Immature natural killer cell (primary cell): Measurements from ENCODE around the gene ZDHHC14. TPM values are rescaled to one million over a fixed set of nuclear protein-coding genes. Genes with fewer than 3 reads are reported as not detected.
"Not testable (repeated sequence)": the region's sequence is repeated elsewhere in the genome, so short reads cannot be mapped to it uniquely, and the experiment has no call there.

Experiments used
- DNase-seq, 3 donors: peaks; one replicate each; pipeline ENCODE4 v3.0.0; 2022; ENCODE audit warnings: mixed read lengths in 1 of 3
- H3K27ac Mint-ChIP-seq, 6 donors: one replicate each; pipeline ENCODE4 v1.8.0; 2020; ENCODE audit warnings: mixed read lengths in 6 of 6, mild to moderate bottlenecking in 5 of 6, inconsistent platforms in 4 of 6, moderate library complexity in 3 of 6
- H3K27me3 Mint-ChIP-seq, 3 donors: one replicate each; pipeline ENCODE4 v1.8.0; 2020 to 2021; ENCODE audit warnings: low read depth in 3 of 3, mild to moderate bottlenecking in 3 of 3, mixed read lengths in 3 of 3, moderate library complexity in 3 of 3, inconsistent platforms in 1 of 3
- H3K36me3 Mint-ChIP-seq, 3 donors: one replicate each; pipeline ENCODE4 v1.8.0; 2020; ENCODE audit warnings: mixed read lengths in 3 of 3, inconsistent platforms in 2 of 3, mild to moderate bottlenecking in 2 of 3
- H3K4me1 Mint-ChIP-seq, 2 donors: one replicate each; pipeline ENCODE4 v1.8.0; 2020; ENCODE audit warnings: inconsistent platforms in 2 of 2, mild to moderate bottlenecking in 2 of 2, mixed read lengths in 2 of 2, moderate library complexity in 1 of 2
- H3K4me3 Mint-ChIP-seq, 5 donors: one replicate each; pipeline ENCODE4 v1.8.0; 2020; ENCODE audit warnings: mild to moderate bottlenecking in 5 of 5, mixed read lengths in 5 of 5, inconsistent platforms in 3 of 5, moderate library complexity in 3 of 5
- H3K9me3 Mint-ChIP-seq, 6 donors: one replicate each; pipeline ENCODE4 v1.8.0; 2020; ENCODE audit warnings: mild to moderate bottlenecking in 6 of 6, mixed read lengths in 6 of 6, inconsistent platforms in 4 of 6, moderate library complexity in 3 of 6
- polyA plus RNA-seq, 3 donors: library from polyadenylated mRNA; unstranded; fragments of 300-500 nt; fragmentation: Illumina TruSeq; gene quantifications; one replicate each; pipeline ENCODE4 v1.2.3, GENCODE V29; 2021

Gene ZDHHC14
- polyA plus RNA-seq, 3 donors from 2014 or later, result 3.1 to 4.2 (median 3.4) TPM

- Mint-ChIP-seq H3K4me3 (no peak overlapping the region), H3K27ac (no peak overlapping the region), H3K36me3 (no peaks in the 10 kb centered on the region), H3K27me3 (peaks cover 1 to 3% (median 2%) of the 10 kb centered on the region in 3 donors), H3K4me1 (no peaks in the 10 kb centered on the region), H3K9me3 (no peaks in the 10 kb centered on the region)
- DNase-seq, result no peak
These were observed 303.8 kb downstream of the ZDHHC14 start for GRCh38 chr6:157684620-157685299.

- H3K9me3 Mint-ChIP-seq, result no peaks in the 10 kb centered on the region
- peaks cover 1 to 8% (median 2%) of the 10 kb centered on the region in 3 donors for H3K27me3 Mint-ChIP-seq
- DNase-seq, result no peak
- no peaks in the 10 kb centered on the region for H3K4me1 Mint-ChIP-seq
- H3K36me3 Mint-ChIP-seq, result no peaks in the 10 kb centered on the region
- H3K4me3 Mint-ChIP-seq, result no peak overlapping the region
- no peak overlapping the region for H3K27ac Mint-ChIP-seq
These were observed 304.7 kb downstream of the ZDHHC14 start for GRCh38 chr6:157685596-157686280.

DNA sequence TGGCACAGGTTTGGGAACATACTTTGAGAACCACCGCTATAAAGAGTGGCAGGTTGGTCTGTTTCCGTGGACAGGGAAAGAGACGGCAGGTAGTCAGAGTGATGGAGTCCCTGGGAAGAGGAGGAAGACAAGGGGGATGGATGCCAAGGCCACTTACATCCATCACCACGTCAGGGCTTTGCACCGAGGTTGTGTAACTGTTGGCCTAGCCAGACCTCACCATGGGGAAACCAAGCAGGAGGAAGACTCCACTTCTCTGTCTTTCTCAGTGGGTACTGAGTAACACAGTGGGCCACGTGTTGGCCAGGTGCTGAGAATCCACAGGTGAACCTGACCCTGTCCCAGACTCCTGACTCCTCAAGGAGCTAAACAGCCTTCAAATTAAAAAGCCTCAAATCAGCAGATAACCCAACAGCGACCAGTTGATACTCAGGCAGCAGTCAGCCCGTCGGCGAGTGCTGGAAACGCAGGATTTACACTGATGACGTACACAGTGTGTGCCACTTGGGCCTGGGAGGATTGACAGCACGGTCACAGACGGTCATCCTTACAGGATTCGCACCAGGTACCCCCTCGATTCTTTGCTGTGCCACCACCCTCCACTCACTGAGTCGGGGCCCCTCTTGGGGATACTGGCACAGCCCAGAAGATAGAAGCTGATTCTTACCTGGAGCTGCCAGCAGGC lies 307.4 kb downstream of the ZDHHC14 start:
- no peaks in the 10 kb centered on the region for H3K36me3 Mint-ChIP-seq
- no peaks in the 10 kb centered on the region for H3K4me1 Mint-ChIP-seq
- no peak overlapping the region for H3K4me3 Mint-ChIP-seq

DNA sequence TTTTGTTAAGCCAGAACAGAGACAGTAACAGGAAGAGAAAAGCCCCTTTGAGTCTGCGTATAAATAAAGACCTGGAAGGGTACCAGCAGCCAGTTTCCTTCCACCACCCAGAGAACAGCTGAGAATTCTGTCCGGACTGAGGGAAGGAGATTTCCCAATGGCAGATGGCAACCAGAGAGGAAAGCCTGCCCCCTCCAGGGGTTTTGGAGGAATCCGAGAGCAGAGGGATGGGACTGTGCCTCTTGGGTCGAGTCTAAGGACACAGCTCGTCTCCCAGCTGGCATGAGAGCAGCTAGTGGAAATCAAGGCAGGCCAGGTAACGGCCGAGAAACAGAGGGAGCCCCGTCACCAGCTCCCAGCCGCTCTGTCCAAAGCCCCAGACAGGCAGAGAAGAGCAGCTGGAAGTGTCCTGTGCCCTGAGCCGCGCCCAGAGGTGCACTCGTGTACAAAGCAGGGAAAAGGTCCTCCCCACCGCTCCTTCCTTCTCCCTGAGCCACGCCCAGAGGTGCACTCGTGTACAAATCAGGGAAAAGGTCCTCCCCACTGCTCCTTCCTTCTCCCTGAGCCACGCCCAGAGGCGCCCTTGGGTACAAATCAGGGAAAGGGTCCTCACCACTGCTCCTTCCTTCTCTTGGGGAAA lies 308.1 kb downstream of the ZDHHC14 start:
- no peak overlapping the region for H3K27ac Mint-ChIP-seq
- H3K4me1 Mint-ChIP-seq, result no peaks in the 10 kb centered on the region
- H3K27me3 Mint-ChIP-seq, result peaks cover 1 to 12% (median 3%) of the 10 kb centered on the region in 3 donors
- H3K9me3 Mint-ChIP-seq, result no peaks in the 10 kb centered on the region
- DNase-seq, result no peak
- H3K36me3 Mint-ChIP-seq, result no peaks in the 10 kb centered on the region
- H3K4me3 Mint-ChIP-seq, result no peak overlapping the region

More for the DNA sequence above, 307.4 kb downstream of the ZDHHC14 start:
- H3K27ac Mint-ChIP-seq, result no peak overlapping the region
- DNase-seq, result no peak
- H3K9me3 Mint-ChIP-seq, result no peaks in the 10 kb centered on the region
- H3K27me3 Mint-ChIP-seq, result peaks cover 1 to 10% (median 3%) of the 10 kb centered on the region in 3 donors

DNA sequence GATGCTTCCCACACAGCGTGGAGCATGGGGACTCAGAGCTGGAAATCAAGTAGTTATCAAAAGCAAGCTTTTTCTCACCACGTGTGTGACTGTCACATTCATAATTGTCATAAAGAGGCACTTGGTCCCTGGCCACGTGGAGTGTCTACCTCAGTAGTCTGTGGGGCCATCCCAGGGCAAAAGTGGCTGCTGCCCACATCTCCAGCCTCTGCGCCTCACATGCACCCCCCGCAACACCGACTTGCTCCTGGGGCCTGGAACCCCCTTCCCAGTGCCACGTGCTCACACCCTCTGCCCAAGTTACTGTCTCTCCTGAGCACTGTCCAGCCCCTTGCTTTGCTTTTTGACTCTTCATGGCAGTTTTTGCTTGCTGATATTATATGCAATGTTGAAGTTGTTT lies 308.9 kb downstream of the ZDHHC14 start:
- H3K36me3 Mint-ChIP-seq, result no peaks in the 10 kb centered on the region
- H3K4me3 Mint-ChIP-seq, result no peak overlapping the region
- no peaks in the 10 kb centered on the region for H3K4me1 Mint-ChIP-seq
- H3K9me3 Mint-ChIP-seq, result no peaks in the 10 kb centered on the region
- H3K27me3 Mint-ChIP-seq, result peaks cover 1 to 14% (median 3%) of the 10 kb centered on the region in 3 donors
- DNase-seq, result no peak
- H3K27ac Mint-ChIP-seq, result no peak overlapping the region

- H3K4me1 Mint-ChIP-seq, result no peaks in the 10 kb centered on the region
- peaks cover 0 to 13% (median 5%) of the 10 kb centered on the region in 3 donors for H3K27me3 Mint-ChIP-seq
- H3K27ac Mint-ChIP-seq, result no peak overlapping the region
- no peaks in the 10 kb centered on the region for H3K36me3 Mint-ChIP-seq
- H3K9me3 Mint-ChIP-seq, result no peaks in the 10 kb centered on the region
- no peak for DNase-seq
- H3K4me3 Mint-ChIP-seq, result no peak overlapping the region
These were observed 309.6 kb downstream of the ZDHHC14 start for GRCh38 chr6:157690441-157691210.

DNA sequence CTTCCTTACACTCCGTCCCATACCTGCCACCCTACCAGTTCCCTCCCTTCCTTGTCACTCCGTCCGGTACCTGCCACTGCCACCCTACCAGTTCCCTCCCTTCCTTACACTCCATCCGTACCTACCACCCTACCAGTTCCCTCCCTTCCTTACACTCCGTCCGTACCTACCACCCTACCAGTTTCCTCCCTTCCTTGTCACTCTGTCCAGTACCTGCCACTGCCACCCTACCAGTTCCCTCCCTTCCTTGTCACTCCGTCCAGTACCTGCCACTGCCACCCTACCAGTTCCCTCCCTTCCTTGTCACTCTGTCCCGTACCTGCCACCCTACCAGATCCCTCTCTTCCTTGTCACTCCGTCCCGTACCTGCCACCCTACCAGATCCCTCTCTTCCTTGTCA lies 310.6 kb downstream of the ZDHHC14 start:
- not testable (repeated sequence) for H3K36me3 Mint-ChIP-seq, H3K27ac Mint-ChIP-seq, H3K4me3 Mint-ChIP-seq, DNase-seq, H3K4me1 Mint-ChIP-seq, H3K9me3 Mint-ChIP-seq
- H3K27me3 Mint-ChIP-seq, result peaks cover 0 to 12% (median 5%) of the 10 kb centered on the region in 3 donors

GRCh38 chr6:157693867-157694266 lies 312.9 kb downstream of the ZDHHC14 start:
- no peak overlapping the region for H3K27ac Mint-ChIP-seq
- no peaks in the 10 kb centered on the region for H3K9me3 Mint-ChIP-seq
- no peak overlapping the region for H3K4me3 Mint-ChIP-seq
- no peaks in the 10 kb centered on the region for H3K4me1 Mint-ChIP-seq
- DNase-seq, result no peak
- no peaks in the 10 kb centered on the region for H3K36me3 Mint-ChIP-seq
- peaks cover 0 to 17% (median 3%) of the 10 kb centered on the region in 3 donors for H3K27me3 Mint-ChIP-seq

DNA sequence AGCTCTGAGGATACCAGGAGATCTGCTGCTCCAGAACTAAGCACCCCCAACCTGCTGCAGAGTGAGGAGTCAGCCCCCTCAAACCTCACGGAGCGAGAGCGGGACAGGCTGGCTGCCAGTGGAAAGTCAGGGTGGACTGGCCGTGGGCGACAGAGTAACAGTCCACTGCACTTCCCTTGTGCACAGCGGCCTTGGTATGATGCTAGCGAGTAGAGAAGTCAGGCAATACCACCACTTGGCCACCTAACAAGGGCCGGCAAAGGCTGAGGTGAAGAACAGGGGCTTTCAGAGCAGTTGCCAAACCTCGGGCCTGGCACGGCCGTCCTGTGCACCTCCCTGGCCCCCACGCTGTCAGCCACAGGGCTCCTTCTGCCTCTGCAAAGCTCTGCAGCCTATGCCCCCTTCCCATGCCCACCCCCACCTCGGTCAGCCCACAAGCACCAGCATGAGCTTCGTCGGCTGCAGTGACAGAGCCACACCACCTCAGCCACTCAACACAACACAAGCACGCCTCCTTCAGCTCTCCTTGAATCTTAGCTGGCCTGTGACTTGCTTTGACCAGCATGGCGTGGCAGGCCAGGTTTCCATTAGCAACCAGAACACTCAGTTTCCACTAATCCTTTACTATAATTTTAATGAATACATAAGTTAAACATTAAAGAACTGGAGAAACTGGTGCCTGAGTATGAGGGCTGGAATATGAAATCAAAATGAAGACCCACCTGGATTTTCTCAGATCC lies 314.5 kb downstream of the ZDHHC14 start:
- Mint-ChIP-seq H3K27me3 (peaks cover 0 to 12% (median 3%) of the 10 kb centered on the region in 3 donors), H3K9me3 (no peaks in the 10 kb centered on the region)
- DNase-seq, result no peak

DNA sequence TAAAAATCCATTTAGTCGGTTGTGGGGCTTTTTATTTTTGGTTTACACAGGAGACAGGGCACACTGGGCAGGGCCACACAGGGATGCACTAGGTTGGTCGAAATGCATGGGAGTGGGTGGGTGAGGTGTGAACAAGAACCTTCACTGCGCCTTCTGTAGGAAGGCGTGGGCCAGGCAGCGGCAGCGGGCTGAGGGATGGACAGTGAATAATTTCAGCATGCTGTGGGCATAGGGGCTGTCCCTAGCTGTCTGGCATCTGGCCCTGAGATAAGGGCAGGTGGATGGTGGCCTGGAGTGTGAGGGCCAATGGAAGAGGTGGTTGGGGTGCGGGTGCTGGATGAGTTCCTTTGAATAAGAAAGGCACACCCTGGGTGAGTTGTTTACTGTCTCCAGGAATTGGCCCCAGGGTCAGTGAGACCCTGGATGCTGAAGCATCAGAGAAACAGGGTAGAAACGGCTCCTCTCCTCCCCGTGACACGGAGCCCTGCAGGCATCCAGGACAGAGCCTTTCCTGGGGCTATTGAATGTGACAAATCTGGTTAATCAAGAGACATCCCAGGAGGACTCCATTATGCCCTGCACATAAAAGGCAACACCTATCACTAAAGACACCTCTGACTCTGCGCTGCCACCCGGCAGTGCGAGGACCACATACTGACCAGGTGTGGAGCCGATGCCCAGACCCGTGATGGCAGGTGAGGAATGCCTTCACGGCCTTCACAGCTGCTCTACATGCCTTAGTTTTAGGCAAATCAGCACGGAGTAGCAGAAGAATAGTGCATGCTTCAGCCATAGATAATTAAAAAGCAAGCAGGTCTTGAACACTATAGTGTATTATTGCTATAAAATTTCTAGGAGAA lies 319.0 kb downstream of the ZDHHC14 start:
- Mint-ChIP-seq H3K4me3 (no peak overlapping the region), H3K36me3 (no peaks in the 10 kb centered on the region), H3K4me1 (no peaks in the 10 kb centered on the region), H3K9me3 (no peaks in the 10 kb centered on the region), H3K27ac (no peak overlapping the region), H3K27me3 (peaks cover 0 to 6% (median 1%) of the 10 kb centered on the region in 3 donors)
- no peak for DNase-seq

More for the DNA sequence above, 314.5 kb downstream of the ZDHHC14 start:
- Mint-ChIP-seq H3K27ac (no peak overlapping the region), H3K36me3 (no peaks in the 10 kb centered on the region), H3K4me3 (no peak overlapping the region), H3K4me1 (no peaks in the 10 kb centered on the region)

- not testable (repeated sequence) for DNase-seq, H3K9me3 Mint-ChIP-seq, H3K4me1 Mint-ChIP-seq, H3K4me3 Mint-ChIP-seq, H3K27me3 Mint-ChIP-seq, H3K36me3 Mint-ChIP-seq, H3K27ac Mint-ChIP-seq
These were observed 325.4 kb downstream of the ZDHHC14 start for GRCh38 chr6:157706351-157706750.

GRCh38 chr6:157706883-157707282 lies 325.9 kb downstream of the ZDHHC14 start:
- Mint-ChIP-seq H3K36me3 (no peaks in the 10 kb centered on the region), H3K4me1 (no peaks in the 10 kb centered on the region), H3K27ac (no peak overlapping the region), H3K4me3 (no peak overlapping the region), H3K9me3 (no peaks in the 10 kb centered on the region), H3K27me3 (peaks cover 1 to 3% (median 2%) of the 10 kb centered on the region in 3 donors)
- no peak for DNase-seq
